PC-3 (cell line): ENCODE measurements around the gene OOSP1. TPM values are rescaled to one million over a fixed set of nuclear protein-coding genes. Genes with fewer than 3 reads are reported as not detected.
"Not testable (repeated sequence)": the region's sequence is repeated elsewhere in the genome, so short reads cannot be mapped to it uniquely, and the experiment has no call there.

Source experiments
- ATAC-seq: fragments of 200-7000 bp; cut with Tn5 transposase; 2 replicates; pipeline ENCODE4 v1.9.1; 2020; ENCODE audit warnings: mild to moderate bottlenecking, moderate library complexity
- BruUV-seq: library from RNA; stranded (reverse); fragments of 400-500 nt; replicated peaks from 2 replicates; lab custom pipeline; 2021; lab: Mats Ljungman, UMichigan
- CTCF ChIA-PET: fragments of 300-600 bp; sonication (Branson Sonifier 250); formaldehyde crosslinking; loops from one replicate; lab custom pipeline; 2022; ENCODE audit warnings: antibody characterized with exemption; lab: Charles Lee
- POLR2A ChIA-PET: fragments of 300-600 bp; sonication (Branson Sonifier 250); formaldehyde crosslinking; loops from one replicate; lab custom pipeline; 2022; ENCODE audit warnings: antibody characterized with exemption; ENCODE audit not compliant: unreplicated experiment; lab: Charles Lee
- DNase-seq: peaks from one replicate; pipeline ENCODE4 v3.0.0-alpha.2; 2015
- H2AFZ ChIP-seq: fragments of 300-600 bp; sonication (generic); 2 replicates; pipeline ENCODE4 v1.6.0; 2016; ENCODE audit warnings: antibody characterized with exemption, low read length
- H3F3A ChIP-seq: fragments of 300-600 bp; sonication (generic); one replicate; pipeline ENCODE4 v1.6.0; 2017; ENCODE audit warnings: antibody characterized with exemption, low read length, control low read depth, mild to moderate bottlenecking; ENCODE audit not compliant: unreplicated experiment
- H3K27ac ChIP-seq: fragments of 300-600 bp; sonication (generic); 2 replicates; pipeline ENCODE4 v1.5.1; 2016; ENCODE audit warnings: mild to moderate bottlenecking, low read length
- H3K27me3 ChIP-seq: fragments of 300-600 bp; sonication (generic); 2 replicates; pipeline ENCODE4 v1.6.1; 2016; ENCODE audit warnings: low read length, mixed read lengths
- H3K36me3 ChIP-seq: fragments of 300-600 bp; sonication (generic); 2 replicates; pipeline ENCODE4 v1.6.1; 2016; ENCODE audit warnings: low read depth, mixed run types, low read length, mixed read lengths
- H3K4me1 ChIP-seq: fragments of 300-600 bp; sonication (generic); 2 replicates; pipeline ENCODE4 v1.5.1; 2016; ENCODE audit warnings: low read length; ENCODE audit not compliant: insufficient read depth
- H3K4me2 ChIP-seq: fragments of 300-600 bp; sonication (generic); 2 replicates; pipeline ENCODE4 v1.6.0; 2016; ENCODE audit warnings: low read length
- H3K4me3 ChIP-seq: fragments of 300-600 bp; sonication (generic); 2 replicates; pipeline ENCODE4 v1.5.1; 2016; ENCODE audit warnings: mild to moderate bottlenecking, low read length, mixed read lengths
- H3K79me2 ChIP-seq: fragments of 300-600 bp; sonication (generic); 2 replicates; pipeline ENCODE4 v1.6.1; 2017; ENCODE audit warnings: low read length, mixed read lengths
- H3K9ac ChIP-seq: fragments of 300-600 bp; sonication (generic); 2 replicates; pipeline ENCODE4 v1.6.0; 2016; ENCODE audit warnings: mild to moderate bottlenecking, low read length
- H3K9me2 ChIP-seq: fragments of 300-600 bp; sonication (generic); replicated peaks from 2 replicates; pipeline ENCODE4 v1.6.1; 2016; ENCODE audit warnings: mixed run types, low read length, mixed read lengths
- H3K9me3 ChIP-seq: fragments of 300-600 bp; sonication (generic); 2 replicates; pipeline ENCODE4 v1.6.1; 2016; ENCODE audit warnings: low read length, mixed read lengths
- H4K20me1 ChIP-seq: fragments of 300-600 bp; sonication (generic); 2 replicates; pipeline ENCODE4 v1.6.1; 2016; ENCODE audit warnings: low read length, mixed read lengths
- EZH2 ChIP-seq: fragments of 300-600 bp; sonication (generic); IDR thresholded peaks from one replicate; pipeline ENCODE4 v1.6.1; 2017; ENCODE audit warnings: antibody characterized with exemption, mild to moderate bottlenecking, low read length; ENCODE audit not compliant: unreplicated experiment
- EZH2phosphoT487 ChIP-seq: fragments of 300-600 bp; sonication (generic); IDR thresholded peaks from 2 replicates; pipeline ENCODE4 v1.6.1; 2018; ENCODE audit warnings: mild to moderate bottlenecking, antibody characterized with exemption, low read length, borderline replicate concordance
- intact Hi-C: fragments of 100-400 bp; cut with micrococcal nuclease; formaldehyde crosslinking; loops from 2 replicates; pipeline ENCODE4 v1.9.0; 2023
- total RNA-seq: library from RNA; depleted of rRNA; stranded (reverse); fragments of >200 nt; gene quantifications from 2 replicates; pipeline ENCODE4 v1.2.3, GENCODE V29; 2014
- TF ChIP-seq, protein P1 (sequence below): fragments of 300-600 bp; sonication (generic); conservative IDR thresholded peaks from 2 replicates; pipeline ENCODE4 v1.5.1; 2017; ENCODE audit warnings: antibody characterized with exemption, low read depth, mild to moderate bottlenecking, low read length

The OOSP1 gene
- total RNA-seq, 1 experiment from 2014 or later: not detected

DNA sequence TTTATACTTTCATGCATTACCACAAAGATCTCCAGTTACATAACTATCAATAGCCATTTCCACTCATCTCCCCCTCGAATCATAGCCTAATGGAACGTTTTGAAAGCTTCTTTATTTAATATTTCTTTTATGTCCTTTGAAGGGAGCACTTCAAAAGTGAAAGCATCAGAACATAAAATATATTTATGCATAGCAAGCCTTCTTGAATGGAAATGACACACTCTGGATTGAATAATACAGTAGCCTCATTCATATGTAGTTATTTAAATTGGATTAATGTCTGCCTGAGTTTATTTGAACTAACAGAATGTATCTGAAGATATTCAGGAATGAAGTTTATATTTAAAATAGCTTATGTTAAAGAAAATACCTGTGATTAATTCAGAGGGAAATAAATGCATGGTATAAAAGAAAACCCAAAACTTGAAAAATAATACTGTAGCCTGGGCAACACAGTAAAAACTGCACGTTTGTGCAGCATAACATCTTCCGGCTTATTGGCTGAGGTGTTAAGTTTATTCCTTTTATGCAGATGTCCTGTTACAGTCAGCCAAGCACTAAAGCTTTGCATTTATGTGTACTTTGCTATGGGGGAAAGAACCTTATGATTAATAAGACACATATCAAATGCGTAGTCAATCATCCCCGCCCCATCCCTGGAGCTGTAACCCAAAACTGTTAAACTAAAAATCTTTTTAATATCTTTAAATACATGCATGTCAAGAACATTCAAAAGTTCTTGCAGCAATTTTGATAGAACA, 37.7 kb upstream of the OOSP1 start:
- ChIA-PET CTCF (no interaction called here), POLR2A (no interaction called here)
- DNase-seq (peak; percentile 22), ATAC-seq (no peak)
- H3K27ac ChIP-seq: peak overlapping the region; percentile 87
- intact Hi-C loops: no loop called here
- peak overlapping the region; percentile 56 for H3K4me2 ChIP-seq
- H3K4me3 ChIP-seq: no peak overlapping the region
- H3K9me3 ChIP-seq: no peaks in the 10 kb centered on the region
- H4K20me1 ChIP-seq: no peaks in the 10 kb centered on the region
- H3K9ac ChIP-seq: peak overlapping the region; percentile 80
- BruUV-seq: no TSS peak
- H3K79me2 ChIP-seq: no peaks in the 10 kb centered on the region
- no peak overlapping the region for H2AFZ ChIP-seq
- H3K36me3 ChIP-seq: no peaks in the 10 kb centered on the region
- H3F3A ChIP-seq: no peaks in the 10 kb centered on the region
- H3K9me2 ChIP-seq: no peaks in the 10 kb centered on the region
- TF ChIP-seq EZH2: no peak
- TF ChIP-seq, protein P1, sequence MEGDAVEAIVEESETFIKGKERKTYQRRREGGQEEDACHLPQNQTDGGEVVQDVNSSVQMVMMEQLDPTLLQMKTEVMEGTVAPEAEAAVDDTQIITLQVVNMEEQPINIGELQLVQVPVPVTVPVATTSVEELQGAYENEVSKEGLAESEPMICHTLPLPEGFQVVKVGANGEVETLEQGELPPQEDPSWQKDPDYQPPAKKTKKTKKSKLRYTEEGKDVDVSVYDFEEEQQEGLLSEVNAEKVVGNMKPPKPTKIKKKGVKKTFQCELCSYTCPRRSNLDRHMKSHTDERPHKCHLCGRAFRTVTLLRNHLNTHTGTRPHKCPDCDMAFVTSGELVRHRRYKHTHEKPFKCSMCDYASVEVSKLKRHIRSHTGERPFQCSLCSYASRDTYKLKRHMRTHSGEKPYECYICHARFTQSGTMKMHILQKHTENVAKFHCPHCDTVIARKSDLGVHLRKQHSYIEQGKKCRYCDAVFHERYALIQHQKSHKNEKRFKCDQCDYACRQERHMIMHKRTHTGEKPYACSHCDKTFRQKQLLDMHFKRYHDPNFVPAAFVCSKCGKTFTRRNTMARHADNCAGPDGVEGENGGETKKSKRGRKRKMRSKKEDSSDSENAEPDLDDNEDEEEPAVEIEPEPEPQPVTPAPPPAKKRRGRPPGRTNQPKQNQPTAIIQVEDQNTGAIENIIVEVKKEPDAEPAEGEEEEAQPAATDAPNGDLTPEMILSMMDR: no peak
- no peak for TF ChIP-seq EZH2phosphoT487
- peaks cover 40% of the 10 kb centered on the region for H3K4me1 ChIP-seq
- no peaks in the 10 kb centered on the region for H3K27me3 ChIP-seq

DNA sequence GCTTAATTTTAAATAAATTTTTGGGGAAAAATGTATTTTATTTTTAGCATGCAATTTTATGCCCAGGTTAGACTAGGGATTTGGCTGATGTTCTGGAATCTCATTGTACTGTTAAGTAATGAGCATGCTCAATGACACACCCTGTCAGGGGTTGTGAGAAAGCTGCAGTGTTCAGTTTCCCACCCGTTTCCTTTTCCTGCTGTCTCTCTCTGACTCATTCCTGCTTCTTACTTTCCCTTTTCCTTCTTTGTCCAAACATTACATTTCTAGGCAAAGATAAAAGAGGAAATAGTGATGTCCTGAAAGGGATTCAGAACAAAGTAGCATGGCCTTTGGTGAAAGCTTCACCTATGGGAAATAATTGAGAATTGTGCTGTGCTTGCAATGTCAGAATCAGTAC, 36.9 kb upstream of the OOSP1 start:
- ChIA-PET POLR2A (no interaction called here), CTCF (no interaction called here)
- no TSS peak for BruUV-seq
- Histone ChIP-seq H3K27ac (peak overlapping the region; percentile 87), H3K4me3 (peak overlapping the region; percentile 8; the same call in 1 of the 2 replicates), H3K36me3 (no peaks in the 10 kb centered on the region), H3K9me3 (no peaks in the 10 kb centered on the region), H3K79me2 (no peaks in the 10 kb centered on the region), H4K20me1 (no peaks in the 10 kb centered on the region), H3K9me2 (no peaks in the 10 kb centered on the region), H3K4me1 (peaks cover 42% of the 10 kb centered on the region), H3K27me3 (no peaks in the 10 kb centered on the region), H2AFZ (no peak overlapping the region), H3F3A (no peaks in the 10 kb centered on the region), H3K9ac (peak overlapping the region; percentile 80), H3K4me2 (peak overlapping the region; percentile 56)
- TF ChIP-seq, protein P1: no peak
- TF ChIP-seq EZH2 (no peak), EZH2phosphoT487 (no peak)
- peak; percentile 78 for ATAC-seq
- intact Hi-C loops: no loop called here
- DNase-seq: peak; percentile 97

DNA sequence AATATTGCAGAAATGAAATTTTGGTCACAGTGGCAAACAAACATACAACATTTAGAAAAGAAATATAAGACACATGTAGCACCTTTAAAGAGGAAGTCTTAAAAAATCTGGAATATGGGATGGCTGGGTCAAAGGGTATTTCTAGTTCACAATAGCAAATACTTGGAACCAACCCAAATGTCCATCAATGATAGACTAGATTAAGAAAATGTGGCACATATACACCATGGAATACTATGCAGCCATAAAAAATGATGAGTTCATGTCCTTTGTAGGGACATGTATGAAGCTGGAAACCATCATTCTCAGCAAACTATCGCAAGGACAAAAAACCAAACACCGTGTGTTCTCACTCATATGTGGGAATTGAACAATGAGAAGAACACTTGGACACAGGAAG, 34.7 kb upstream of the OOSP1 start:
- intact Hi-C loops, BruUV-seq, POLR2A ChIA-PET, H3F3A ChIP-seq, H2AFZ ChIP-seq, H3K79me2 ChIP-seq, H3K27me3 ChIP-seq, ATAC-seq, H4K20me1 ChIP-seq, H3K9ac ChIP-seq, H3K4me3 ChIP-seq, H3K9me3 ChIP-seq, H3K27ac ChIP-seq, H3K4me2 ChIP-seq, DNase-seq, H3K9me2 ChIP-seq, CTCF ChIA-PET, H3K36me3 ChIP-seq: not testable (repeated sequence)
- peaks cover 37% of the 10 kb centered on the region for H3K4me1 ChIP-seq
